Left lobe of liver (tissue), 2 donors: ENCODE results near the gene CEMP1. TPM values are rescaled to one million over a fixed set of nuclear protein-coding genes. Genes with fewer than 3 reads are reported as not detected.
"Not testable (repeated sequence)": the region's sequence is repeated elsewhere in the genome, so short reads cannot be mapped to it uniquely, and the experiment has no call there.

Source experiments
- ATAC-seq: fragments of 200-7000 bp; cut with Tn5 transposase; one replicate; pipeline ENCODE4 v1.9.1; 2020; ENCODE audit warnings: mild to moderate bottlenecking, moderate library complexity
- DNase-seq: peaks from one replicate; pipeline ENCODE4 v3.0.0-alpha.2; 2020; ENCODE audit warnings: low spot score
- total RNA-seq: library from RNA; stranded (reverse); gene quantifications from one replicate; pipeline ENCODE4 v1.2.1, GENCODE V29; 2021
- donor health status: DM: no; HTN: no; CAD: no; lungs with moderate emphysema.
- donor health status: DM: no; HTN: yes; CAD: no.

The CEMP1 gene
- 0.20 TPM for total RNA-seq

GRCh38 chr16:2531371-2531695 lies at the start of gene CEMP1:
TSS of gene CEMP1 (minus strand) at chr16:2531408. CDS start at chr16:2531073, 335 bp downstream.
- DNase-seq (no peak), ATAC-seq (no peak)

DNA sequence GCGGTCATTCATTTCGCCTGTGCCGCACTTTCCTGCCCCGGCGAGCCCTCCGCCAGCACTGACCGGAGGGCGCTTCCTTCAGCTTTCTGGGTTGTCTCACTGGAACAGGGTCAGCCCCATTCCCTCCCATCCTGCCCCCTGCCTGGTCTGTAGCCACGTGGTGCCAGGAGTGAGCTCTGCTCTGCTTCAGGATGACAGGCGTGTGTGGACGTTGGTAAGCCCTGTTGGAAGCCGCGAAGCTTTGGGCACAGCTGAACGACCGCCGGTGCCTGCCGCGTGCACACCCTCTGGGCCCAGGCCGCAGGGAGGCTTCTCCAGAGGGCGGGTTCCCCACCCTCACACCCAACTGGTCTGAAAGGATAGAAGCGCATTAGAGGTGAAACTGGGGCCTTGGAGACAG lies 49.6 kb upstream of the CEMP1 start:
- DNase-seq, ATAC-seq: not testable (repeated sequence)

GRCh38 chr16:2580143-2580542 lies 48.9 kb upstream of the CEMP1 start:
- ATAC-seq, DNase-seq: not testable (repeated sequence)

DNA sequence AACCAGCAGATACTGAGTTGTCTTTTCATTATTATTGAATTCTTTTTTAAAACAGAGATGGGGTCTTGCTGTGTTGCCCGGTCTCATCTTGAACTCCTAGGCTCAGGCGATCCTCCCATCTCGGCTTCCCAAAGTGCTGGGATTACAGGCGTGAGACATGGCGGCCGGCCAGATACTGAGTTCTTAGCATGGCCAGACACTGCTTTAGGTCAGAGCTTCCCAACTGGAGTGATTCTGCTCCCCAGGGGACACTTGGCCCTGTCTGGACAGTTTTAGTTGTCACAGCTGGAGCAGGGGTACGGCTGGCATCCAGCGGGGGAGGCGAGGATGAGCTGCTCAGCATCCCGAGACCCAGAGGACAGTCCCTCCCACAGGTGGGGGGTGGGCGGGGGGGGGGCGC lies 47.7 kb upstream of the CEMP1 start:
- not testable (repeated sequence) for DNase-seq, ATAC-seq

DNA sequence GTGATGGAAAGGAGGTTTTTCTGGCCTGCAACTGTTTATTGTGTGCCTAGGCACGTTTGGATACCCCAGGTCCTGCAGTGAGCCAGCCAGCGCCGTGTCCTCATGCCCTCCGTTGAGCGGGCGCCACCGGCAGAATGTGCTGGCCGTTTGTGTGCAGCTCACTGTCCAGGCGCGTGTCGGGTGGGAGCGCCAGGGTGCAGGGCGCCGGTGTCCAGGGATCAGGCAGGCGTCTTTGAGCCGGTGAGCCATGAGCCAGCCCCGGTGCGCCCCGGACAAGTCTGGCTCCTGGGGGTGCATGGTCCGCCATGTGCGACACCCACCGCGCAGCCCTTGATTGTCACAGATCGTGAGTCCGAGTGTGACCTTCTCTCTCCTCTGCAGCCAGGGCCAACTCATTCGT lies 45.8 kb upstream of the CEMP1 start:
- DNase-seq, ATAC-seq: not testable (repeated sequence)

- not testable (repeated sequence) for DNase-seq, ATAC-seq
These were observed 44.6 kb upstream of the CEMP1 start for GRCh38 chr16:2575839-2576238.

GRCh38 chr16:2572704-2573103 lies 41.5 kb upstream of the CEMP1 start:
- not testable (repeated sequence) for DNase-seq, ATAC-seq

DNA sequence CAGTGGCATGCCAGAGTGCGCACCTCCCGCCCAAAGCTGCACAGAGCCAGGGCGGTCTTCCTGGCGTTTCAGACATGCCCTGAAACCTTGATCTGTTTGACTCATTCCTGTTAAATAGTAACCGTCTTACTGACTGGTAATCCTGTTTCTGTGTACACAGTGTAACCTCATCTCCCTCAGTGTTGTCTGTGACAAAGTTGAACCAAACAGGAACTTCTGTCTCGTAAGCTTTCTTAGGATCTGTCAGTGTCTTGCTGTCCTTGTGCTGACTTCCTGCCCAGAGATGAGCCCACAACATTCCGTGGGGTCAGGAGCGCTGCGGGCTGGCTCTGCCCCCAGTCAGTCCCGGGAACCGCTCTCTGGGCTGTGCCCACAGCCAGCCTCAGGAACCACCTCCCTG lies 37.4 kb upstream of the CEMP1 start:
- not testable (repeated sequence) for DNase-seq
- ATAC-seq = peak; percentile 85

DNA sequence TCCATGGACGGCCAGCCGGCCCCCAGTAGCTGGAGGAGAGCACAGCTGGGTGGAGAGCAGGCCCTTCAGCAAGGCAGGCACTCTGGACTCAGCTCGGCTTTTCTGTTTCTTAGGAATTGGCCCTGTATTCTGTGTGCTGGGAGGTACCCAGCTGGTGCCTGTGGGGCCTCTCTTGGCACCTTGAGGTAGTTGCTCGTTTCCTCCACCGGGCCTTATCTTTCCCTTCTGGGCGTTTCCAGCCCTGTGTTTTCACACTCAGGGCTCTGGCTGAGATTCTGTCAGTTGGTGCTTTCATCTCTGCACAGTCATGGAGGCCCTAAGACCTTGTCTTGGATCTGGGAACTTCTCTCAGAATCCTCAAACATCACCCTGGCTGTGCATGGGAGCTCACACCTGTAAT lies 36.3 kb upstream of the CEMP1 start:
- not testable (repeated sequence) for DNase-seq, ATAC-seq

- DNase-seq (peak; percentile 70), ATAC-seq (peak; percentile 83)
These were observed 29.6 kb upstream of the CEMP1 start for GRCh38 chr16:2560798-2561133.

DNA sequence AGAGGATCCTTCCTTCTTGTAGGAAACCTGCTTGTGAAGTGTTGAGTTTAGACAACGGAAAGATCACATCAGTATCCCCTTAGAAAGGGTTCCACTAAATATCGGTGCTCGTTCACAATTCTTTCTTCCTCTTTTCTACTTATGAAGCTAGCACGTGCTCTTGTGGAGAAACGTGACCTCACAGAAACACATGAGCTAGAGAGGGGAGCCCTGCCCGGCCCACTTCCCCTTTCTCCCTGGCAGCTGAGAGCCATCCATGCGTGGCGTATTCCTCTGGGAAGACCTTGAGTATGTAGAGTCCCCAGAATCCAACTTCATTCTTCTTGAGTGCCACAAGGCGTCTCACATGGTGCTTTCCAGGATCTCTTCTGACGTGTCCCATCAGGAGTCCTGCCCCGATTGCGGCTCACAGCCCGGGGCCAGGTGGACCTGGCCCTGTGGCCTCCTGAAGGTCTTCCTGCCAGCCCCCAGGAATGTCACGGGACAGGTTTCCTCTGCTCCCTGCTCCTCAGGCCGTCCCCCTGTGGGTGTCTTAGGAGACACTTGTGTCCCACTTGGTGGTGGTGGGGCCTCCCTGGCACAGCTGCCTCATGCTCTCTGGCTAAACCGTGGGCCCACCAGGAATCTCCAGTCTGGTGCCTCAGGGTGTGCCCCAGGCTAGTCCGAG lies 29.1 kb upstream of the CEMP1 start:
- not testable (repeated sequence) for DNase-seq, ATAC-seq

DNA sequence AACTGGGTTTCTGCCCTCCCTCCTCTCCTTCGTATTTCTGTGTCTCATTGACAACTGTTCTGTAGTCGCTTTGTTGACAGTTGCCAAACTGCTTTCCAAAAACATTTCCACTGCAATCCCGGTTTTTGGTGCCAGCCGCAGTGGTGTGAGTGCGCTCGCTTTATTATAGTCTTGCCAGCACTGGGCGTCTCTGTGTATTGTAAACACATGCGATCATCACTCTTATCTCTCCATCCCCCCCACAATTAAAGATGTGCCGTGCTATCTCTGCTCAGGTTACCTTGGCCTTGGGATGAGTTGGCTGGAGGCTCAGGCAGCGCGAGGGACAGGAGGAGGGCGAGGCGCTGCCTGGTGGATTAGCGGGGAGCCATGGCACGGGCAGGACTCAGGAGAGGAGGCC lies 25.9 kb upstream of the CEMP1 start:
- ATAC-seq (peak; percentile 72), DNase-seq (peak; percentile 75)

DNA sequence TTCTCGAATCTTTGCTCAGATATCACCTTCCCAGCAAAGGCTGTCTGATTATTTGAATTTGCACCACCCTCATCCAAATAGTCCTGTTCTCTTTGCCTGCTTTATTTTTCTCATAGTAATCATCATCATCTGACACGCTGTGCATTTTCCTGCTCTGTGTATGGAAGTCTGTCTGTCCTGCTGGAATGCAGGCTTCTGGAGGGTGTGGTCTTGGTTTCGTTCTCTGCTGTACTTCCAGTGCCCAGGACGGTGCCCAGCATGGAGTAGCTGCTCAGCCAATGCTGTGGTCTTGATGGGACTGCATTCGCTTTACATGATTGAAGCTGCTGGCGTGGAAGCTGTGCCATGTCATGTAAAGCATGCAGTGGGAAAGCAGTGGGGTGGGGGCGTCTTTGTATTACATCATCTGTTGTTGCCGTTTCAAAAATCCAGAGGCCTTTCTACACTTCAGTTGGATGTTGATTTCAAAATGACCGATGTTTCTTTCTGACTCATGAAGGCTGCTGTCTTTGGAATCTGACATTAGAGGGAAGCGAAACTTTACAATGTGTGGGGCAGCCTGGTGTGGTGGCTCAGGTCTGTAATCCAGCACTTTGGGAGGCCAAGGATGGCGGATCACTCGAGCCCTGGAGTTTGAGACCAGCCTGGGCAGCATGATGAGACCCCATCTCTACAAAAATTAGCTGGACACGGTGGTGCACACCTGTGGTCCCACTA lies 23.7 kb upstream of the CEMP1 start:
- not testable (repeated sequence) for DNase-seq, ATAC-seq

DNA sequence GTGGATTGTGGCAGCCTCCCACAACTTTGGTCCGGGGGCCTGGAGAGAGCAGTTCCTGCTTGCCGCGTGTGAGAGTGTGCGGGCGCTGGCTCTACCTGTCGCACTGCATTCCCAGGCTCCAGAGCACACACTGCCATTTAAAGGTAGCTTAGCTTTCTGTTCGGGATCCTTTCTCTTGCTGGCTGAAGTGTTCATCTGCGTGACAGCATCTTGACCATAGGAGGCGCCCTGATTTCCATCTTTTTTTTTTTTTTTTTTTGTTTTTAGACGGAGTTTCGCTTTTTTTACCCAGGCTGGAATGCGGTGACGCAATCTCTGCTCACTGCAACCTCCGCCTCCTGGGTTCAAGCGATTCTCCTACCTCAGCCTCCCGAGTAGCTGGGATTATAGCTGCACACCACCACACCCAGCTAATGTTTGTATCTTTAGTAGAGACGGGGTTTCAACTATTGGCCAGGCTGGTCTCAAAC lies 20.2 kb upstream of the CEMP1 start:
- DNase-seq, ATAC-seq: not testable (repeated sequence)

DNA sequence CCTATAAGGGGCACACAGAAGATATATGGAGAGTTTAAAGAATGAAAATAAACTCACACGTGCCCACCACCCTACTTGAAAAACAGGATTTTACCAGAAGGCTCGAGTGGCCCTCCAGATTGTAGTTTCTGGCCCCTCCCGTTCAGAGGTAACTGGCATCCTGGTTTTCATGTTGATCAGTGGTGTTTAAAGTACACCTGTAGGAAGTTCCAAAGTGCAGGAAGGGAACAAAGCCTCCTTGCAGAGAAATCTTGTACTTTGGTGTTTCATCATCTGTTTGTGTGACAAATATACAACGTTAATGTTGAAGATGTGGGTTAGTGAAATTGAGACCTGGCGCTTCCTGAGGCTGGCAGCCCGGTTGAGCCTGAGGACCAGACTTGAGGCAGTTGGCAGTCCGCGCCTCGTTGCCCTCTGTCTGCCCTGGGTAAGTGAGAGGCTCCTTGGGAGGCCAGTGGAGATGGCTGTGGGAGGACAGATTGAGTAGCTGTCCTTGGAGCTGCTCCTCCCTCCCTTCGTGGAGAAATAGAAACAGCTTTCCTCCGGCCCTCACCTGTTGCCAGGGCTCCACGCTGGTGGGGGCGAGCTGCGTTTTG lies 19.2 kb upstream of the CEMP1 start:
- peak; percentile 30 for ATAC-seq

DNA sequence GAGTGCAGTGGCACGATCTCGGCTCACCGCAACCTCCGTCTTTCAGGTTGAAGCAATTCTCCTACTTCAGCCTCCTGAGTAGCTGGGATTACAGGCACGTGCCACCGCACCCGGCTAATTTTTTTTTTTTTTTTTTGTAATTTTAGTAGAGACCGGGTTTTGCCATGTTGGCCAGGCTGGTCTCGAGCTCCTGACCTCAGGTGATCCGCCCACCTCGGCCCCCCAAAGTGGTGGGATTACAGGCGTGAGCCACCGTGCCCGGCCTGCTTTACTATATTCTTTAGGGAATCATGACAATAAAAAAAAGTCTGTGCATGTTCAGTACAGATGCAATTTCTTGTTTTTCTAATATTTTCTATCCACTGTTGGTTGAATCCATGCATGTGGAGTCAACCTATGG lies 12.6 kb upstream of the CEMP1 start:
- DNase-seq, ATAC-seq: not testable (repeated sequence)

More for the DNA sequence above, 19.2 kb upstream of the CEMP1 start:
- DNase-seq = not testable (repeated sequence)

DNA sequence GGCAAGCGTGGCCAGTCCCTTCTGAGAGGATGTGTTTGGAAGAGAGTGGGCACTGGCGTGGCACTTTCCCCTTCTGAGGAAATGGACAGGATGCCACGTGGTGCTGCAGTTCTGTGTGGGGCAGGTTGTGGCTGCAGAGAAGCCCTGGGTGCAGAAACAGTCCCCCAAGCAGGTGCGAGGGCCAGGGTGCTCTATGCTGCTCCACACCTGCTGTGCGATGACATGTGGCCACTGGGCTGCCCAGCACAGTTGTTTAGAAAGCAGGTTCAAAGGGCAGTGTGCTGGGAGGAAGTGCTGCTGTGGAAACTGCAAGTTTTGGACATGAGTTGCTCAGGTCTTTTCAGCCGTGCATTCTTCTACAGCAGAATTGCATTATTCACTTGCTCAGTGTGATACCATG lies 10.2 kb upstream of the CEMP1 start:
- peak; percentile 72 for ATAC-seq
- DNase-seq = peak; percentile 79

DNA sequence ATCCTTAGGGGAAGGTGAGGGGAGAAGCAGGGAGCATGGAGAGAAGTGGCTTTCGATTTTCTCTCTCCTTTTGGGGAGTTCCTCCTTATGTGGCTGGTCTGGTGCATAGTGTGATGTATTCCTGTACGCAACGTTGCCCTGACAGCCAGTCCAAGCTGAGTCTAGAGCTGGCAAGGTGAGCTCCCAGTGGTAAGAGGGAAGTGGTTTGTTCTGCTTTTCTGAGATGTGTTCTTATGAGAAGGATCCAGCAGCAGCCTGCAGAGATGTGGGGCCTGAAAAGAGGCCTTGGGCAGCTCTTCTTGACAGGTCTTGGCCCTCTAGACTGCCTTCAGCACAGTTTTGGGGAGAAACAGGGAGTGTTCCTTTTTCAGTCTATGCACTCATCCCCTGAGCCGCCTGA lies 9.7 kb upstream of the CEMP1 start:
- not testable (repeated sequence) for ATAC-seq

DNA sequence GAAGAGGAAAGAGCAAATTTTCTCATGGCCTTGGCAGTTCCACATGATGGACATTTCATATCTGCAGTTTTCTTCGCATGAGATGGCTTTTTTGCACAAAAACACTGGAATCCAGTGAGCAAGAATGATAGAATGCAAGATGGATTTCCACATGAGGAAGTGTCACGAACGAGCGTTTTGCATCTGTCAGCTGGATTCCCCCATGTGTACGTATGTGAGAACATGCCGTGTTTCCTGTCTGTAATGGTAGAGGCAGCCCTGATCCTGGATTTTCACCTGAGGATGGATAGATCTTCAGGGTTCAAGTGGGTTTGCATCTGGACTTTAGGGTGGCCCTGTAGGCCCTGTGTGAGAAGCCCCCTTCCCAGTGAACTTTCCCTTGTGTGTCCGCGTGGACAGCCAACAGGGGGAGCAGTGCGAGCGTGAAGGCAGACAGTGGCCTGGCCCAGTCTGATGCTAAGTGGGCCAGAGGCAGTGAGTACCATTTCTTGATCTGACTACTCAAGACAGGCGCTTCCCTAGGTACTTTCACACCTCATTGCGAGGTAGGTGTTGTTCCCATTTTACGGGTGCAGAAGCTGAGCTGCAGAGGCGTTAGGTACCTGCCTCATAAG lies 8.7 kb upstream of the CEMP1 start:
- ATAC-seq (peak; percentile 13), DNase-seq (peak; percentile 53)

More for the DNA sequence above, 9.7 kb upstream of the CEMP1 start:
- DNase-seq = not testable (repeated sequence)

GRCh38 chr16:2539192-2539844 lies 8.1 kb upstream of the CEMP1 start:
- DNase-seq, ATAC-seq: not testable (repeated sequence)
